GM12892 (cell line): ENCODE measurements around the gene TMEM147.

Experiments
- POLR2A ChIP-seq: IDR thresholded peaks from 2 replicates; pipeline ENCODE4 v1.6.1; 2011; ENCODE audit warnings: low read depth, low read length, control low read depth
- TAF1 ChIP-seq: IDR thresholded peaks from 2 replicates; pipeline ENCODE4 v1.6.1; 2011; ENCODE audit warnings: low read depth, mild to moderate bottlenecking, control low read depth, low read length, borderline replicate concordance

DNA sequence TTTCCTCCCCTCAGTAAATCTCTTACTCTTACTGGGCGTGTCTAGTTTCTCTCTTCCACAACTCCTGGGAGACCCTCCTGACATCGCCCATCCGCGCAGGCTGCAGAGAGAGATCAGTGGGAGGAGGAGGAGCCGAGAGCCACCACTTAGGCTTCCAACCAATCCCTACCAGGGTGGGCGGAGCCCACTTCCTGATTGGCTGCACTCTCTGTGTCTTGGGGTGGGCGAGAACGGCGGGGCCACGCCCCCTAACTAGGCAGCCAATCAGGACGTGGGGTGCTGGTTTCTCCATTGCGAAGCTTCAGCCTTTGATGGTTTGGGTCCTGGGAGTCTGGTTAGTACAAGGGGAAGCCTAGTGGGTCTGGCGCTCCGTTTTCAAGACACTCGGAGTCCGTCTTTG, 40.4 kb downstream of the TMEM147 start, which contains the start of gene PMIS2:
- no peak for TF ChIP-seq TAF1
- TF ChIP-seq POLR2A, result no peak
